WI38 (cell line): ENCODE results near the gene CISD3.

ENCODE experiments used
- H3K4me3 ChIP-seq: 2 replicates; pipeline ENCODE4 v1.5.1; 2011; ENCODE audit warnings: low read depth, mild to moderate bottlenecking, control low read depth, low read length
- CTCF ChIP-seq: IDR thresholded peaks from 2 replicates; pipeline ENCODE4 v1.5.1; 2012; ENCODE audit warnings: low read depth, mild to moderate bottlenecking, control low read depth, low read length

The CISD3 gene

GRCh38 chr17:38729886-38730525, at the start of gene CISD3:
TSS of gene CISD3 (plus strand) at chr17:38730341. CDS start at chr17:38730359, 18 bp downstream.
- TF ChIP-seq CTCF: peak; percentile 45
- H3K4me3 ChIP-seq: peak within 1 kb of the TSS; percentile 79

- H3K4me3 ChIP-seq: no peak overlapping the region
- TF ChIP-seq CTCF: no peak
Observed at GRCh38 chr17:38681096-38681495, 49.0 kb upstream of the CISD3 start.

GRCh38 chr17:38685491-38685890, 44.6 kb upstream of the CISD3 start:
- H3K4me3 ChIP-seq: no peak overlapping the region
- no peak for TF ChIP-seq CTCF

- TF ChIP-seq CTCF: no peak
- no peak overlapping the region for H3K4me3 ChIP-seq
Observed at GRCh38 chr17:38687286-38687685, 42.9 kb upstream of the CISD3 start.

- TF ChIP-seq CTCF: no peak
Observed at GRCh38 chr17:38690386-38690785, 39.8 kb upstream of the CISD3 start.

GRCh38 chr17:38691154-38691553, 39.0 kb upstream of the CISD3 start:
- no peak for TF ChIP-seq CTCF
- H3K4me3 ChIP-seq: no peak overlapping the region

More at GRCh38 chr17:38690386-38690785, 39.8 kb upstream of the CISD3 start:
- no peak overlapping the region for H3K4me3 ChIP-seq

GRCh38 chr17:38693700-38694329, 36.3 kb upstream of the CISD3 start:
- H3K4me3 ChIP-seq: no peak overlapping the region
- no peak for TF ChIP-seq CTCF
